ENCODE measurements around the gene ART5. TPM values are rescaled to one million over a fixed set of nuclear protein-coding genes. Genes with fewer than 3 reads are reported as not detected.

ART5 gene
- total and polyA plus RNA-seq, 2 experiments from 2014 or later, result 6.3 to 19.3 TPM

GRCh38 chr11:3671334-3672254 lies 29.8 kb upstream of the ART5 start, which contains the start of gene CHRNA10:
TSS of gene CHRNA10 (minus strand) at chr11:3671384. CDS start at chr11:3671312, 72 bp downstream.
- H3K9me3 ChIP-seq (ENCODE audit: low read depth), result no peaks in the 10 kb centered on the region
- no peaks in the 10 kb centered on the region for H3K36me3 ChIP-seq (replicated peaks; ENCODE audit: insufficient read depth, low read depth)
- DNase-seq (ENCODE audit: low spot score), result no peak
- H3K27ac ChIP-seq, result no peak within 1 kb of the TSS
- TF ChIP-seq CTCF (IDR thresholded peaks at IDR 0.05; ENCODE audit: poor library complexity) (no peak), EZH2phosphoT487 (IDR thresholded peaks at IDR 0.05; ENCODE audit: low read depth, severe bottlenecking, unreplicated experiment) (no peak), EZH2 (IDR thresholded peaks at IDR 0.05; ENCODE audit: borderline replicate concordance) (no peak)
- no peak within 1 kb of the TSS for H3K4me3 ChIP-seq
- no peaks in the 10 kb centered on the region for H3K79me2 ChIP-seq
- no peaks in the 10 kb centered on the region for H3K9me2 ChIP-seq (replicated peaks; ENCODE audit: insufficient read depth)
- no peak within 1 kb of the TSS for H2AFZ ChIP-seq
- no peak within 1 kb of the TSS for H3K4me2 ChIP-seq
- no peaks in the 10 kb centered on the region for H3K27me3 ChIP-seq
- no peaks in the 10 kb centered on the region for H3K4me1 ChIP-seq (ENCODE audit: insufficient read depth)
- no peaks in the 10 kb centered on the region for H4K20me1 ChIP-seq (ENCODE audit: insufficient read depth, poor library complexity, severe bottlenecking)
- WGBS (ENCODE audit: low lambda C conversion rate, missing lambda C conversion rate), result 63% methylated on average over 9 of the region's 9 CpGs

- H3K27me3 ChIP-seq, result no peaks in the 10 kb centered on the region
- H3K9me2 ChIP-seq (replicated peaks; ENCODE audit: insufficient read depth), result no peaks in the 10 kb centered on the region
- H3K79me2 ChIP-seq, result no peaks in the 10 kb centered on the region
- H3K4me1 ChIP-seq (ENCODE audit: insufficient read depth), result no peaks in the 10 kb centered on the region
- DNase-seq (ENCODE audit: low spot score), result no peak
- H3K27ac ChIP-seq, result no peak overlapping the region
- no peaks in the 10 kb centered on the region for H3K9me3 ChIP-seq (ENCODE audit: low read depth)
- no peak overlapping the region for H3K4me2 ChIP-seq
- no peak overlapping the region for H3K4me3 ChIP-seq
- WGBS (ENCODE audit: low lambda C conversion rate, missing lambda C conversion rate), result 90% methylated on average over 5 of the region's 5 CpGs
- H2AFZ ChIP-seq, result no peak overlapping the region
- no peak for TF ChIP-seq EZH2phosphoT487 (IDR thresholded peaks at IDR 0.05; ENCODE audit: low read depth, severe bottlenecking, unreplicated experiment)
- TF ChIP-seq EZH2 (IDR thresholded peaks at IDR 0.05; ENCODE audit: borderline replicate concordance), result no peak
- no peak for TF ChIP-seq CTCF (IDR thresholded peaks at IDR 0.05; ENCODE audit: poor library complexity)
- no peaks in the 10 kb centered on the region for H4K20me1 ChIP-seq (ENCODE audit: insufficient read depth, poor library complexity, severe bottlenecking)
- H3K36me3 ChIP-seq (replicated peaks; ENCODE audit: insufficient read depth, low read depth), result no peaks in the 10 kb centered on the region
Measured at GRCh38 chr11:3669742-3670183, 28.0 kb upstream of the ART5 start.

GRCh38 chr11:3669128-3669527 lies 27.3 kb upstream of the ART5 start:
- no peak overlapping the region for H3K4me2 ChIP-seq
- H3K79me2 ChIP-seq, result no peaks in the 10 kb centered on the region
- no peak overlapping the region for H3K27ac ChIP-seq
- H3K9me2 ChIP-seq (replicated peaks; ENCODE audit: insufficient read depth), result no peaks in the 10 kb centered on the region
- no peaks in the 10 kb centered on the region for H3K27me3 ChIP-seq
- no peak overlapping the region for H3K4me3 ChIP-seq
- H4K20me1 ChIP-seq (ENCODE audit: insufficient read depth, poor library complexity, severe bottlenecking), result no peaks in the 10 kb centered on the region
- no peak overlapping the region for H2AFZ ChIP-seq
- no peaks in the 10 kb centered on the region for H3K4me1 ChIP-seq (ENCODE audit: insufficient read depth)
- 98% methylated on average over 7 of the region's 7 CpGs for WGBS (ENCODE audit: low lambda C conversion rate, missing lambda C conversion rate)
- H3K9me3 ChIP-seq (ENCODE audit: low read depth), result no peaks in the 10 kb centered on the region
- no peak for TF ChIP-seq EZH2 (IDR thresholded peaks at IDR 0.05; ENCODE audit: borderline replicate concordance)
- no peak for TF ChIP-seq EZH2phosphoT487 (IDR thresholded peaks at IDR 0.05; ENCODE audit: low read depth, severe bottlenecking, unreplicated experiment)
- TF ChIP-seq CTCF (IDR thresholded peaks at IDR 0.05; ENCODE audit: poor library complexity), result no peak
- DNase-seq (ENCODE audit: low spot score), result no peak
- H3K36me3 ChIP-seq (replicated peaks; ENCODE audit: insufficient read depth, low read depth), result no peaks in the 10 kb centered on the region
